Esophagus squamous epithelium (tissue), 5 donors: ENCODE data around the gene AANAT. TPM values are rescaled to one million over a fixed set of nuclear protein-coding genes. Genes with fewer than 3 reads are reported as not detected.

Experiments used
- DNase-seq: peaks from one replicate; lab custom pipeline; 2025; lab: John Stamatoyannopoulos, UW
- H3K27ac ChIP-seq, 4 donors: fragments of 200-600 bp; sonication (generic); one replicate each; pipeline ENCODE4 v1.5.1; 2016 to 2019; ENCODE audit warnings: mild to moderate bottlenecking in 1 of 4
- H3K27me3 ChIP-seq, 4 donors: fragments of 200-600 bp; sonication (generic); 1 replicate in 3 of 4; 2 replicates in 1 of 4; pipeline versions ENCODE4 v1.5.1 to v1.6.0; 2017 to 2021; ENCODE audit warnings: antibody characterized with exemption in 1 of 4
- H3K36me3 ChIP-seq, 3 donors: fragments of 200-600 bp; sonication (generic); one replicate each; pipeline ENCODE4 v1.5.1; 2016 to 2019
- H3K4me1 ChIP-seq, 3 donors: fragments of 200-600 bp; sonication (generic); one replicate each; pipeline ENCODE4 v1.5.1; 2017 to 2019
- H3K4me3 ChIP-seq, 4 donors: fragments of 200-600 bp; sonication (generic); 1 replicate in 3 of 4; 2 replicates in 1 of 4; pipeline ENCODE4 v1.5.1; 2016 to 2019; ENCODE audit warnings: mild to moderate bottlenecking in 2 of 4, moderate library complexity in 1 of 4
- H3K9me3 ChIP-seq, 3 donors: fragments of 200-600 bp; sonication (generic); one replicate each; pipeline ENCODE4 v1.5.1; 2016 to 2019
- POLR2A ChIP-seq, 4 donors: fragments of 450-650 bp; IDR thresholded peaks; one replicate each; pipeline ENCODE4 v1.6.1; 2017; ENCODE audit warnings: antibody characterized with exemption in 4 of 4, mild to moderate bottlenecking in 4 of 4, moderate library complexity in 3 of 4
- WGBS, 2 donors: methylation state at CpG; one replicate each; pipeline ENCODE4 v1.1.5; 2018; 5-methylcytosine and 5-hydroxymethylcytosine counted together
- intact Hi-C: fragments of 100-400 bp; cut with DNase I; formaldehyde crosslinking; loops from one replicate; pipeline ENCODE4 v1.15.0; 2022
- total RNA-seq, 4 donors: library from RNA; depleted of rRNA; stranded (reverse); fragments of >200 nt; gene quantifications; one replicate each; pipeline ENCODE4 v1.1.0, GENCODE V29; 2016
- TF ChIP-seq, protein P1 (sequence below), 6 experiments: fragments of 450-650 bp in 4 of 6; fragments of 200-600 bp in 2 of 6; sonication (generic) in 2 of 6; IDR thresholded peaks; one replicate each; pipeline ENCODE4 v1.5.1; 2016 to 2019; ENCODE audit warnings: antibody characterized with exemption in 6 of 6, mild to moderate bottlenecking in 4 of 6, moderate library complexity in 4 of 6
- donor health status: DM: yes; HTN: yes; CAD: no.

The AANAT gene
- total RNA-seq, 4 donors from 2014 or later = not detected

DNA sequence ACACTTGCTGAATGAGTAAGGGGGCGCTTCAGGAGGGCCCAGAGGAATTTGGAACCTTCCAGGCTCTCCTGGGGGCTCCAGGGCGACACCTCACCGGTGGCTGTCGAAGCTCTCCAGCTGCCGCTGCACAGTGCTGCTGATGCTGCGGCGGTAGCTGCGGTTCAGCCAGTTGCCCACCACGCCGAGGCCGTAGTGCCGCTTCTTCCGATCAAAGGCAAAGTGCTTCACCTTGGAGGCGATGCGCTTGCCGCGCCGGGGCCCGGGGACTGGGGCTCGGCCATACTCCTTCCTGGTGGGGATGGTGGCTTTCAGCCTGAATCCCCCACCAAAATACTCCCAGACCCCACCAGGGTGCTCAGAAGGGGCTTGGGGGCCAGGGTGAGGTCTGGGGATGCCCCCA, 9.3 kb downstream of the AANAT start:
- Histone ChIP-seq H3K4me3 (no peak overlapping the region), H3K36me3 (peaks cover 11 to 93% (median 14%) of the 10 kb centered on the region in 3 donors), H3K27ac (no peak overlapping the region), H3K9me3 (no peaks in the 10 kb centered on the region), H3K27me3 (no peaks in the 10 kb centered on the region), H3K4me1 (no peaks in the 10 kb centered on the region)
- TF ChIP-seq, protein P1, sequence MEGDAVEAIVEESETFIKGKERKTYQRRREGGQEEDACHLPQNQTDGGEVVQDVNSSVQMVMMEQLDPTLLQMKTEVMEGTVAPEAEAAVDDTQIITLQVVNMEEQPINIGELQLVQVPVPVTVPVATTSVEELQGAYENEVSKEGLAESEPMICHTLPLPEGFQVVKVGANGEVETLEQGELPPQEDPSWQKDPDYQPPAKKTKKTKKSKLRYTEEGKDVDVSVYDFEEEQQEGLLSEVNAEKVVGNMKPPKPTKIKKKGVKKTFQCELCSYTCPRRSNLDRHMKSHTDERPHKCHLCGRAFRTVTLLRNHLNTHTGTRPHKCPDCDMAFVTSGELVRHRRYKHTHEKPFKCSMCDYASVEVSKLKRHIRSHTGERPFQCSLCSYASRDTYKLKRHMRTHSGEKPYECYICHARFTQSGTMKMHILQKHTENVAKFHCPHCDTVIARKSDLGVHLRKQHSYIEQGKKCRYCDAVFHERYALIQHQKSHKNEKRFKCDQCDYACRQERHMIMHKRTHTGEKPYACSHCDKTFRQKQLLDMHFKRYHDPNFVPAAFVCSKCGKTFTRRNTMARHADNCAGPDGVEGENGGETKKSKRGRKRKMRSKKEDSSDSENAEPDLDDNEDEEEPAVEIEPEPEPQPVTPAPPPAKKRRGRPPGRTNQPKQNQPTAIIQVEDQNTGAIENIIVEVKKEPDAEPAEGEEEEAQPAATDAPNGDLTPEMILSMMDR (IDR thresholded peaks at IDR 0.05) = no peak
- TF ChIP-seq POLR2A (IDR thresholded peaks at IDR 0.05) = no peak
- DNase-seq = no peak
- WGBS, 2 donors = no CpG with 5 or more reads among the region's 20 CpGs
- intact Hi-C loops = no loop called here

DNA sequence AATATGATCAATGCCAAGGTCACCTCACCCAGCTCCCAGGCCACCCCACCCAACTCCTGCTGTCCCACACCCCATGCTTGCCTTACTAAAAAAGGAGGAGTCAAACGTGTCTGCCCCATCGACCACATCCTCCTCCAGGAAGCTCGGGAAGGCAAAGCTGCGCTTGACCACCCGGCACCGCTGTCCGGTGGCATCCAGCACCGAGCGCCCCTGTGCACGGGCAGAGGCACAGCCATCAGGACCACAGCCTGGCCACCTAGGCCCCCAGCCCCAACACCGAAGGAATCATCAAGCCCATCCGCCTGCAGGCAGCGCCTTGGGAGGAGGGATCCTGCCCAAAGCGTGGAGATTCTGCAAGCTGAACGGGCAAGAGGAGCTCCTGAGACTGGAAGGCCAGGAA, 10.2 kb downstream of the AANAT start:
- Histone ChIP-seq H3K27ac (no peak overlapping the region), H3K4me1 (no peaks in the 10 kb centered on the region), H3K27me3 (no peaks in the 10 kb centered on the region), H3K9me3 (no peaks in the 10 kb centered on the region), H3K36me3 (peaks cover 11 to 84% (median 12%) of the 10 kb centered on the region in 3 donors), H3K4me3 (no peak overlapping the region)
- DNase-seq = no peak
- TF ChIP-seq POLR2A (IDR thresholded peaks at IDR 0.05) = no peak
- TF ChIP-seq, protein P1 (IDR thresholded peaks at IDR 0.05) = no peak
- intact Hi-C loops = no loop called here
- WGBS, 2 donors = 83% methylated on average over 4 of the region's 15 CpGs; no CpG with 5 or more reads in 1 of the 2 donors

DNA sequence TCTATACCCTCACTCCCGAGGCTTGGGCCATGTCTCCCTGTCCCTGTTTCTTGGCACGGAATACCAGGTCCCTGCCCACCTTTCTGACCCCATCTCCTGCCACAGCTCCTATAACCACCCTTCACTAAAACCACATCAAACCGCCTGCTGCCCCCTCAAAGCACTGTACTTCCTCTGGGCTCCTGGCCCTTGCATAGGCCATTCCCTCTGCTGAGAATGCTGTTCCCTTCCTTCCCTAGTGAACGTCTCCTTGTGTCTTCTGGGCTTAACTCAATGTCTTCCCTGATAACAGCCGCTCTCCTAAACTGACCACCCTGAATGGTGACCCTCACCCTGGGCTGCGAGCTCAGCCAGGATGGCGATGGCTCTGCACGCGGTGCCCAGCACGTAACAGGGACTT, 10.7 kb downstream of the AANAT start:
- TF ChIP-seq, protein P1 (IDR thresholded peaks at IDR 0.05) = no peak
- TF ChIP-seq POLR2A (IDR thresholded peaks at IDR 0.05) = no peak
- Histone ChIP-seq H3K4me3 (no peak overlapping the region), H3K27ac (no peak overlapping the region), H3K36me3 (peaks cover 11 to 79% (median 12%) of the 10 kb centered on the region in 3 donors), H3K4me1 (no peaks in the 10 kb centered on the region), H3K27me3 (no peaks in the 10 kb centered on the region), H3K9me3 (no peaks in the 10 kb centered on the region)
- 89 to 93% methylated on average over 10 of the region's 10 CpGs for WGBS, 2 donors
- no peak for DNase-seq
- intact Hi-C loops = no loop called here

DNA sequence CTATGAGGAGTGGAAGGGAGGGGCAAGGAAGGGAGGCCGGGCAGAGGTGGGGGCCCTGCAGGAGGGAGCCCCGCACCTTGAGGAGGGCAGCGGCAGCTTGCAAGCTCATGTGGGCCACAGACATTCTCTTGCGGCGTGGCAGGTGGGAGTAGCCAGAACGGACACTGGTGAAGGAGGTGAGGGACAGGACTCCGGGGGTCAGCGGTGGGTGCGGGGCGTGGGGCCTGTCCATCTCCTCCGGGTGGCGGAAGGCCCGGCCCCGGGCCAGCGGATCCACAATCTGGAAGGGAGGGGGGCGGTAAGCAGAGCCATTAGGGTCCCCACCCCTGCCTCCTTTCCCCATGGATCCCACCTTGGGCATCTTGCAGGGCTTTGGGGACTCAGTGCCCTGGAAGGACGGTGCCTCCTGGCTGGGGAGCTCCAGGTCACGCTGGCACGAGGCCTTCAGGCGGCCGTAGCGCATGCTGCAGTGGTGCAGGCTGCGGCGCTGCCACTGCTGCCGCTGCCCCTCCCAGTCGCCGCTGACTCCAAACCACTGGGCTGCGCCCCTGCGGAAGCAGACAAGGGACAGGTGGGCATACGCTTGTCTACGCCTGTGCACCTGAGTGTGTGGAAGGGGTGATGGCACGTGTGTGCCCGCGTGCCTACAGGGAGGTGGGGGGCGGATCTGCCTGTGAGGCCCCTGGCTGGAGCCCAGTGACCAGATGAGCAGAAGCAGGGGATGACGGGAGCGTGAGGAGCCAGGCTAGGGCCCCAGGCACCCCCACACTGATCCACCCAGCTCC, 11.5 kb downstream of the AANAT start:
- H3K4me3 ChIP-seq = no peak overlapping the region
- intact Hi-C loops = no loop called here
- no peak overlapping the region for H3K27ac ChIP-seq
- WGBS, 2 donors = 85 to 88% methylated on average over 8 to 32 of the region's 37 CpGs
- no peak for TF ChIP-seq POLR2A (IDR thresholded peaks at IDR 0.05)
- TF ChIP-seq, protein P1 (IDR thresholded peaks at IDR 0.05) = no peak
- no peaks in the 10 kb centered on the region for H3K27me3 ChIP-seq
- H3K36me3 ChIP-seq = peaks cover 11 to 71% (median 12%) of the 10 kb centered on the region in 3 donors
- no peak for DNase-seq
- no peaks in the 10 kb centered on the region for H3K4me1 ChIP-seq
- H3K9me3 ChIP-seq = no peaks in the 10 kb centered on the region

DNA sequence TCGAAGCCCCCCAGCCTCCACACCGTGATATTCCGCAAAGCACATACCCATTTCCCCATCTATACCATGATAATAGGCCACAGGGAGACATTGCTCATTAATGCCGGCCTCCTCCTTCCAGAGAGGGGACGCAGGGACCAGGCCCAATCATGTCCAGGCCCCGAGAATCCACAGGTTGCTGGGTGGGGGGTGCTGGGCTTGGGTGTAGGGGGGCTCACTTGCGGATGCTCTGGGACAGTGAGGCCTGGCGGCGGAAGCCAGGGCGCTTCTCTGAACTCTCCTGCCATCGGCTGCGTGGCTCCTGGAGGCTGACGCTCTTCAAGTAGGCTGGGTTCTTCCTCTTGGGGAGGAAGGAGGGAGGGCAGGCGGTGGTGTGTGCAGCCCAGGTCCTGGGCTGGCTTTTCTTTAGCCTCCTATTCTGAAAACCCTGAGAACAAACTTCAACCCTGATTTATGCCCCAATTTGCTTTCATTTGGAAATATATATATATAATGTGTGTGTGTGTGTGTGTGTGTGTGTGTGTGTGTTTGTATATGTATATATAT, 12.2 kb downstream of the AANAT start:
- H3K36me3 ChIP-seq = peaks cover 7 to 64% (median 11%) of the 10 kb centered on the region in 3 donors
- WGBS, 2 donors = 84 to 93% methylated on average over 7 to 14 of the region's 14 CpGs
- TF ChIP-seq, protein P1 (IDR thresholded peaks at IDR 0.05) = no peak
- TF ChIP-seq POLR2A (IDR thresholded peaks at IDR 0.05) = no peak
- DNase-seq = no peak
- intact Hi-C loops = no loop called here
- no peak overlapping the region for H3K4me3 ChIP-seq
- H3K27ac ChIP-seq = no peak overlapping the region
- no peaks in the 10 kb centered on the region for H3K27me3 ChIP-seq
- peaks cover 0 to 4% (median 4%) of the 10 kb centered on the region in 3 donors for H3K4me1 ChIP-seq
- no peaks in the 10 kb centered on the region for H3K9me3 ChIP-seq
